ENCODE data around the gene GNAZ.

GRCh38 chr22:23145878-23146470 is 75.7 kb downstream of the GNAZ start:
- TF ChIP-seq GATA2 (IDR thresholded peaks at IDR 0.05; ENCODE audit: low read depth, low read length) (no peak), GATA3 (IDR thresholded peaks at IDR 0.05; ENCODE audit: low read depth, low read length) (no peak)
